C4-2B (cell line): Measurements from ENCODE around the gene DGKG.

Experiments
- ZFX ChIP-seq: fragments of 450-650 bp; IDR thresholded peaks from 2 replicates; pipeline ENCODE4 v1.6.1; 2017
- TF ChIP-seq, protein P1 (sequence below): fragments of 450-650 bp; conservative IDR thresholded peaks from 2 replicates; pipeline ENCODE4 v1.5.1; 2017; ENCODE audit warnings: mild to moderate bottlenecking

DNA sequence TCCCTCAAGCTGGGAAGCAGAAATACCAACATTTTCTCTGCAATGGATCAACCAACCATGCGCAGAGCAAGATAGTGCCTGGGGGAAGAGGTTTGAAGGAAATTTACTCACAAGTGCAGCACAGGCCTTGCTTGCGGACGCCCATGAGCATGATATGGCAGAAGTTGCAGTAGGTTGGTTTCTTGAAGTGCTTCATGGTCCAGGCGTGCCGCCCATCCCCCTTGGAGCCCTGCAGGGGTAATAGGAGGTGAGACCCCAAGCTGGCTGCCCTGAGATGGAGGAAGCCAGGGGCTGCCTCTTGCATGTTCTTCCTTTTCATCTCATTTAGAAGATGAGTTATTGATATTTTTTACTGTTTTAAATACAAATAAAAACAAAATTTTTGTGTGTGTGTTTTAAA, 86.6 kb downstream of the DGKG start:
- TF ChIP-seq, protein P1, sequence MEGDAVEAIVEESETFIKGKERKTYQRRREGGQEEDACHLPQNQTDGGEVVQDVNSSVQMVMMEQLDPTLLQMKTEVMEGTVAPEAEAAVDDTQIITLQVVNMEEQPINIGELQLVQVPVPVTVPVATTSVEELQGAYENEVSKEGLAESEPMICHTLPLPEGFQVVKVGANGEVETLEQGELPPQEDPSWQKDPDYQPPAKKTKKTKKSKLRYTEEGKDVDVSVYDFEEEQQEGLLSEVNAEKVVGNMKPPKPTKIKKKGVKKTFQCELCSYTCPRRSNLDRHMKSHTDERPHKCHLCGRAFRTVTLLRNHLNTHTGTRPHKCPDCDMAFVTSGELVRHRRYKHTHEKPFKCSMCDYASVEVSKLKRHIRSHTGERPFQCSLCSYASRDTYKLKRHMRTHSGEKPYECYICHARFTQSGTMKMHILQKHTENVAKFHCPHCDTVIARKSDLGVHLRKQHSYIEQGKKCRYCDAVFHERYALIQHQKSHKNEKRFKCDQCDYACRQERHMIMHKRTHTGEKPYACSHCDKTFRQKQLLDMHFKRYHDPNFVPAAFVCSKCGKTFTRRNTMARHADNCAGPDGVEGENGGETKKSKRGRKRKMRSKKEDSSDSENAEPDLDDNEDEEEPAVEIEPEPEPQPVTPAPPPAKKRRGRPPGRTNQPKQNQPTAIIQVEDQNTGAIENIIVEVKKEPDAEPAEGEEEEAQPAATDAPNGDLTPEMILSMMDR: no peak
- no peak for TF ChIP-seq ZFX
